SK-N-SH (cell line): ENCODE results near the gene NAPEPLD. TPM values are rescaled to one million over a fixed set of nuclear protein-coding genes. Genes with fewer than 3 reads are reported as not detected.

Experiments used
- CTCF ChIA-PET: fragments of 300-600, 350-600 bp; formaldehyde crosslinking; extraction: SDS; loops from one replicate; lab custom pipeline; 2021; lab: Yijun Ruan, JAX
- POLR2A ChIA-PET: fragments of 350-600 bp; sonication (Branson Sonifier 250); formaldehyde crosslinking; extraction: SDS; loops from one replicate; lab custom pipeline; 2020; ENCODE audit warnings: antibody characterized with exemption, inconsistent platforms; lab: Yijun Ruan, JAX
- DNase-seq: peaks from one replicate; pipeline ENCODE4 v3.0.0; 2012
- H2AFZ ChIP-seq: fragments of 200-600 bp; sonication (generic); 2 replicates; pipeline ENCODE4 v1.8.1; 2016; ENCODE audit warnings: antibody characterized with exemption, mild to moderate bottlenecking, low read depth
- H3F3A ChIP-seq: fragments of 200-600 bp; sonication (generic); replicated peaks from 2 replicates; pipeline ENCODE3; 2016; ENCODE audit warnings: antibody characterized with exemption, mild to moderate bottlenecking; ENCODE audit not compliant: insufficient read depth
- H3K27ac ChIP-seq, 2 experiments: fragments of 200-500 bp in 1 of 2; fragments of 200-600 bp in 1 of 2; sonication (Bioruptor generic) in 1 of 2; sonication (generic), shearing (Covaris generic) in 1 of 2; 2 replicates each; pipeline versions ENCODE4 v1.5.1 to v1.6.1; 2014 to 2016; ENCODE audit warnings: low read depth in 2 of 2, inconsistent platforms in 1 of 2, low read length in 1 of 2, mild to moderate bottlenecking in 1 of 2, mixed read lengths in 1 of 2
- H3K27me3 ChIP-seq: fragments of 200-600 bp; sonication (generic), shearing (Covaris generic); 2 replicates; pipeline ENCODE4 v1.6.1; 2016; ENCODE audit warnings: mixed run types; ENCODE audit not compliant: insufficient read depth
- H3K36me3 ChIP-seq, 2 experiments: fragments of 200-500 bp in 1 of 2; fragments of 200-600 bp in 1 of 2; sonication (Bioruptor generic) in 1 of 2; sonication (generic) in 1 of 2; replicated peaks in 1 of 2; 2 replicates each; pipeline versions ENCODE3 to v1.5.1; 2014 to 2016; ENCODE audit warnings: low read length in 1 of 2, mild to moderate bottlenecking in 1 of 2; ENCODE audit not compliant: insufficient read depth in 2 of 2, control insufficient read depth in 1 of 2
- H3K4me1 ChIP-seq, 2 experiments: fragments of 200-500 bp in 1 of 2; fragments of 200-600 bp in 1 of 2; sonication (Bioruptor generic) in 1 of 2; sonication (generic), shearing (Covaris generic) in 1 of 2; 2 replicates each; pipeline versions ENCODE4 v1.5.1 to v1.6.1; 2014 to 2016; ENCODE audit warnings: low read depth in 1 of 2, low read length in 1 of 2, mixed run types in 1 of 2; ENCODE audit not compliant: insufficient read depth in 2 of 2, control insufficient read depth in 1 of 2
- H3K4me2 ChIP-seq: fragments of 200-600 bp; sonication (generic), shearing (Covaris generic); 2 replicates; pipeline ENCODE4 v1.6.1; 2017; ENCODE audit warnings: mixed run types
- H3K4me3 ChIP-seq, 2 experiments: fragments of 200-500 bp in 1 of 2; fragments of 200-600 bp in 1 of 2; sonication (Bioruptor generic) in 1 of 2; sonication (generic), shearing (Covaris generic) in 1 of 2; 2 replicates each; pipeline versions ENCODE4 v1.5.1 to v1.8.1; 2014 to 2016; ENCODE audit warnings: low read depth in 2 of 2, inconsistent platforms in 1 of 2, low read length in 1 of 2, mild to moderate bottlenecking in 1 of 2, mixed read lengths in 1 of 2, moderate library complexity in 1 of 2
- H3K79me2 ChIP-seq: fragments of 200-600 bp; sonication (generic); 2 replicates; pipeline ENCODE4 v1.8.1; 2017; ENCODE audit warnings: mild to moderate bottlenecking; ENCODE audit not compliant: insufficient read depth
- H3K9ac ChIP-seq: fragments of 200-600 bp; sonication (generic); 2 replicates; pipeline ENCODE4 v1.6.1; 2017; ENCODE audit warnings: mixed run types
- H3K9me2 ChIP-seq: fragments of 200-600 bp; sonication (generic); 2 replicates; pipeline ENCODE4 v1.6.1; 2017; ENCODE audit warnings: mixed run types
- H3K9me3 ChIP-seq: fragments of 200-600 bp; sonication (generic); 2 replicates; pipeline ENCODE4 v1.6.1; 2017; ENCODE audit warnings: mixed run types, mild to moderate bottlenecking, moderate library complexity
- H4K20me1 ChIP-seq: fragments of 200-600 bp; sonication (generic); 2 replicates; pipeline ENCODE4 v1.6.1; 2017; ENCODE audit warnings: mild to moderate bottlenecking, mixed run types; ENCODE audit not compliant: insufficient read depth
- CHD2 ChIP-seq: fragments of 150-350 bp; IDR thresholded peaks from 2 replicates; pipeline ENCODE4 v1.6.1; 2018; ENCODE audit warnings: low read length; ENCODE audit not compliant: partially characterized antibody
- ELF1 ChIP-seq: IDR thresholded peaks from 2 replicates; pipeline ENCODE4 v1.4.0; 2012
- EP300 ChIP-seq, 2 experiments: IDR thresholded peaks; 2 replicates each; pipeline versions ENCODE4 v1.4.0 to v1.6.1; 2012; ENCODE audit warnings: borderline replicate concordance in 1 of 2, low read depth in 1 of 2, low read length in 1 of 2
- FOSL2 ChIP-seq: IDR thresholded peaks from 2 replicates; pipeline ENCODE4 v1.4.0; 2012; ENCODE audit warnings: low read depth, mild to moderate bottlenecking, moderate library complexity, borderline replicate concordance
- FOXJ3 ChIP-seq: sonication (generic); formaldehyde crosslinking; IDR thresholded peaks from 2 replicates; pipeline ENCODE4 v1.5.1; 2020; ENCODE audit warnings: mild to moderate bottlenecking, missing genetic modification reagents
- FOXM1 ChIP-seq: IDR thresholded peaks from 2 replicates; pipeline ENCODE4 v1.4.0; 2012; ENCODE audit warnings: low read depth, mild to moderate bottlenecking
- MEF2A ChIP-seq: IDR thresholded peaks from 2 replicates; pipeline ENCODE4 v1.4.0; 2012; ENCODE audit warnings: low read depth, borderline replicate concordance
- RAD21 ChIP-seq: IDR thresholded peaks from 2 replicates; pipeline ENCODE4 v1.6.1; 2012; ENCODE audit warnings: mild to moderate bottlenecking, low read length
- SIN3A ChIP-seq: IDR thresholded peaks from 2 replicates; pipeline ENCODE4 v1.6.1; 2012; ENCODE audit warnings: low read depth, mild to moderate bottlenecking, low read length, moderate library complexity, borderline replicate concordance
- TEAD4 ChIP-seq: IDR thresholded peaks from 2 replicates; pipeline ENCODE4 v1.4.0; 2012; ENCODE audit warnings: mild to moderate bottlenecking, borderline replicate concordance; ENCODE audit not compliant: insufficient read depth
- YY1 ChIP-seq: IDR thresholded peaks from 2 replicates; pipeline ENCODE4 v1.4.0; 2012; ENCODE audit warnings: low read depth, mild to moderate bottlenecking
- WGBS: methylation state at CpG from one replicate; pipeline ENCODE4 v1.1.6; 2017; ENCODE audit warnings: low lambda C conversion rate; 5-methylcytosine and 5-hydroxymethylcytosine counted together
- polyA plus RNA-seq, 3 experiments: library from polyadenylated mRNA; depleted of rRNA; stranded (reverse); fragments of >200 nt; gene quantifications; 2 replicates each; pipeline ENCODE4 v1.2.3, GENCODE V29; 2012
- TF ChIP-seq, protein P1 (sequence below): IDR thresholded peaks from 2 replicates; pipeline ENCODE4 v1.6.1; 2012; ENCODE audit warnings: mild to moderate bottlenecking, low read depth, low read length, moderate library complexity
- TF ChIP-seq, protein P2 (sequence below): IDR thresholded peaks from 2 replicates; pipeline ENCODE4 v1.4.0; 2012; ENCODE audit warnings: low read depth
- TF ChIP-seq, protein P3 (sequence below): IDR thresholded peaks from 2 replicates; pipeline ENCODE4; 2012
- TF ChIP-seq, protein P4 (sequence below): fragments of 200-600 bp; sonication (generic); IDR thresholded peaks from 2 replicates; pipeline ENCODE4 v1.6.1; 2017; ENCODE audit warnings: antibody characterized with exemption, mild to moderate bottlenecking, moderate library complexity

NAPEPLD gene
- polyA plus RNA-seq, 1 of the 3 experiments (the other 2 are of a cell fraction), result 4.6 TPM

DNA sequence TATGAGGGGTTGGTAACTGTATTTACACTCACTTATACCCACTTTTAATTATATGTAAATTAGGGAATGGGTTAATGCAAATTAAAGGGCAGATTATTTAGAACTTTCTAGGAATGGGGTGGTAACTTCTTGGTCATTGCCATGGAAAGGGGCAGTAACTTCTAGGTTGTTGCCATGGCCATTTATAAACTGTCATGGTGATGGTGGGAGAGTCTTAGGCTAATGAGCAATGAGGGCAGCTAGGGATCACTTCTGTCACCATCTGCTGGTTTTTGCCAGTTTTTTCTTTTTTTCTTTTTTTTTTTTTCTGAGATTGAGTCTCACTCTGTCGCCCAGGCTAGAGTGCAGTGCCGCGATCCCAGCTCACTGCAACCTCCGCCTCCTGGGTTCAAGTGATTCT, 33.1 kb downstream of the NAPEPLD start (continued):
- TF ChIP-seq, protein P1, sequence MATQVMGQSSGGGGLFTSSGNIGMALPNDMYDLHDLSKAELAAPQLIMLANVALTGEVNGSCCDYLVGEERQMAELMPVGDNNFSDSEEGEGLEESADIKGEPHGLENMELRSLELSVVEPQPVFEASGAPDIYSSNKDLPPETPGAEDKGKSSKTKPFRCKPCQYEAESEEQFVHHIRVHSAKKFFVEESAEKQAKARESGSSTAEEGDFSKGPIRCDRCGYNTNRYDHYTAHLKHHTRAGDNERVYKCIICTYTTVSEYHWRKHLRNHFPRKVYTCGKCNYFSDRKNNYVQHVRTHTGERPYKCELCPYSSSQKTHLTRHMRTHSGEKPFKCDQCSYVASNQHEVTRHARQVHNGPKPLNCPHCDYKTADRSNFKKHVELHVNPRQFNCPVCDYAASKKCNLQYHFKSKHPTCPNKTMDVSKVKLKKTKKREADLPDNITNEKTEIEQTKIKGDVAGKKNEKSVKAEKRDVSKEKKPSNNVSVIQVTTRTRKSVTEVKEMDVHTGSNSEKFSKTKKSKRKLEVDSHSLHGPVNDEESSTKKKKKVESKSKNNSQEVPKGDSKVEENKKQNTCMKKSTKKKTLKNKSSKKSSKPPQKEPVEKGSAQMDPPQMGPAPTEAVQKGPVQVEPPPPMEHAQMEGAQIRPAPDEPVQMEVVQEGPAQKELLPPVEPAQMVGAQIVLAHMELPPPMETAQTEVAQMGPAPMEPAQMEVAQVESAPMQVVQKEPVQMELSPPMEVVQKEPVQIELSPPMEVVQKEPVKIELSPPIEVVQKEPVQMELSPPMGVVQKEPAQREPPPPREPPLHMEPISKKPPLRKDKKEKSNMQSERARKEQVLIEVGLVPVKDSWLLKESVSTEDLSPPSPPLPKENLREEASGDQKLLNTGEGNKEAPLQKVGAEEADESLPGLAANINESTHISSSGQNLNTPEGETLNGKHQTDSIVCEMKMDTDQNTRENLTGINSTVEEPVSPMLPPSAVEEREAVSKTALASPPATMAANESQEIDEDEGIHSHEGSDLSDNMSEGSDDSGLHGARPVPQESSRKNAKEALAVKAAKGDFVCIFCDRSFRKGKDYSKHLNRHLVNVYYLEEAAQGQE, result no peak
- no peak for TF ChIP-seq YY1
- TF ChIP-seq EP300 (IDR thresholded peaks at IDR 0.05; ENCODE audit: borderline replicate concordance in 1 of 2, low read depth in 1 of 2, low read length in 1 of 2), result no peak
- TF ChIP-seq FOSL2, result no peak
- TF ChIP-seq, protein P2, sequence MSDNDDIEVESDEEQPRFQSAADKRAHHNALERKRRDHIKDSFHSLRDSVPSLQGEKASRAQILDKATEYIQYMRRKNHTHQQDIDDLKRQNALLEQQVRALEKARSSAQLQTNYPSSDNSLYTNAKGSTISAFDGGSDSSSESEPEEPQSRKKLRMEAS, result no peak
- no peak for TF ChIP-seq MEF2A
- TF ChIP-seq FOXM1, result no peak
- TF ChIP-seq, protein P3, sequence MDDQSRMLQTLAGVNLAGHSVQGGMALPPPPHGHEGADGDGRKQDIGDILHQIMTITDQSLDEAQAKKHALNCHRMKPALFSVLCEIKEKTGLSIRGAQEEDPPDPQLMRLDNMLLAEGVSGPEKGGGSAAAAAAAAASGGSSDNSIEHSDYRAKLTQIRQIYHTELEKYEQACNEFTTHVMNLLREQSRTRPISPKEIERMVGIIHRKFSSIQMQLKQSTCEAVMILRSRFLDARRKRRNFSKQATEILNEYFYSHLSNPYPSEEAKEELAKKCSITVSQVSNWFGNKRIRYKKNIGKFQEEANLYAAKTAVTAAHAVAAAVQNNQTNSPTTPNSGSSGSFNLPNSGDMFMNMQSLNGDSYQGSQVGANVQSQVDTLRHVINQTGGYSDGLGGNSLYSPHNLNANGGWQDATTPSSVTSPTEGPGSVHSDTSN, result no peak
- TF ChIP-seq, all 33 proteins: peak for 0

DNA sequence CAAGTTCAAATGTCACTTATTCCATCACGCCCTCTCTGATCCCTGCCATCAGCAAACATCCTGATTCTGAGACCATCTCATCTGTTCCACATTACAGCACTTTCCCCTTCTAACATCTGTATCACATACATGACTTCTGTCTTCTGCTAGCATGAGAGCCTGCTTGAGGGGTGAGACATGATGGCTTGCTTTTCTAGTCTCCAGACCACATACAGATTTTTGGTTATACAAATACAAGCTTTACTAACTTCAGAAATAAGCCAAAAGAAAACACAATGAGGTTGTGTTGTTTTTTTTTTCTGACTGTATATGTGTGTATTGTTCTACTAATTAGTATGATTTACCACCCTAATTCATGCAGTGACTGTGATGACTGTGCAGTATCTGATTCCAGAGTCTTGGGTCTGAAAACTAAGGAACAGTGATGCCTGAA, 34.3 kb downstream of the NAPEPLD start:
- no peak overlapping the region for H2AFZ ChIP-seq
- no peak overlapping the region for H3K27ac ChIP-seq
- H3F3A ChIP-seq, result peaks cover 21% of the 10 kb centered on the region
- TF ChIP-seq FOXJ3 (CRISPR knock-in tag), result no peak
- TF ChIP-seq RAD21, result no peak
- TF ChIP-seq CHD2, result no peak
- no peak for TF ChIP-seq YY1
- no peak for TF ChIP-seq ELF1
- TF ChIP-seq, protein P4, sequence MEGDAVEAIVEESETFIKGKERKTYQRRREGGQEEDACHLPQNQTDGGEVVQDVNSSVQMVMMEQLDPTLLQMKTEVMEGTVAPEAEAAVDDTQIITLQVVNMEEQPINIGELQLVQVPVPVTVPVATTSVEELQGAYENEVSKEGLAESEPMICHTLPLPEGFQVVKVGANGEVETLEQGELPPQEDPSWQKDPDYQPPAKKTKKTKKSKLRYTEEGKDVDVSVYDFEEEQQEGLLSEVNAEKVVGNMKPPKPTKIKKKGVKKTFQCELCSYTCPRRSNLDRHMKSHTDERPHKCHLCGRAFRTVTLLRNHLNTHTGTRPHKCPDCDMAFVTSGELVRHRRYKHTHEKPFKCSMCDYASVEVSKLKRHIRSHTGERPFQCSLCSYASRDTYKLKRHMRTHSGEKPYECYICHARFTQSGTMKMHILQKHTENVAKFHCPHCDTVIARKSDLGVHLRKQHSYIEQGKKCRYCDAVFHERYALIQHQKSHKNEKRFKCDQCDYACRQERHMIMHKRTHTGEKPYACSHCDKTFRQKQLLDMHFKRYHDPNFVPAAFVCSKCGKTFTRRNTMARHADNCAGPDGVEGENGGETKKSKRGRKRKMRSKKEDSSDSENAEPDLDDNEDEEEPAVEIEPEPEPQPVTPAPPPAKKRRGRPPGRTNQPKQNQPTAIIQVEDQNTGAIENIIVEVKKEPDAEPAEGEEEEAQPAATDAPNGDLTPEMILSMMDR, result no peak
- TF ChIP-seq SIN3A, result no peak
- TF ChIP-seq EP300 (IDR thresholded peaks at IDR 0.05; ENCODE audit: borderline replicate concordance in 1 of 2, low read depth in 1 of 2, low read length in 1 of 2), result no peak
- no peak for TF ChIP-seq FOXM1
- no peak for TF ChIP-seq TEAD4
- TF ChIP-seq, protein P3, result no peak
- no peak overlapping the region for H3K4me3 ChIP-seq
- H3K36me3 ChIP-seq, result peaks cover 19 to 33% of the 10 kb centered on the region in 2 experiments
- H3K79me2 ChIP-seq, result no peaks in the 10 kb centered on the region
- H3K4me2 ChIP-seq, result no peak overlapping the region
- CTCF ChIA-PET, result no interaction called here
- no peaks in the 10 kb centered on the region for H3K4me1 ChIP-seq
- POLR2A ChIA-PET, result no interaction called here
- H3K9me3 ChIP-seq, result no peaks in the 10 kb centered on the region
- no peaks in the 10 kb centered on the region for H3K9me2 ChIP-seq
- H3K9ac ChIP-seq, result no peak overlapping the region
- DNase-seq, result no peak
- WGBS, result 92% methylated on average over 1 of the region's 1 CpG
- H4K20me1 ChIP-seq, result no peaks in the 10 kb centered on the region
- H3K27me3 ChIP-seq, result no peaks in the 10 kb centered on the region
